ENCODE results near the gene SLC41A3. TPM values are rescaled to one million over a fixed set of nuclear protein-coding genes. Genes with fewer than 3 reads are reported as not detected.
"Not testable (repeated sequence)": the region's sequence is repeated elsewhere in the genome, so short reads cannot be mapped to it uniquely, and the experiment has no call there.

SLC41A3 gene
- total RNA-seq, 1 experiment from 2014 or later: 35.5 TPM

DNA sequence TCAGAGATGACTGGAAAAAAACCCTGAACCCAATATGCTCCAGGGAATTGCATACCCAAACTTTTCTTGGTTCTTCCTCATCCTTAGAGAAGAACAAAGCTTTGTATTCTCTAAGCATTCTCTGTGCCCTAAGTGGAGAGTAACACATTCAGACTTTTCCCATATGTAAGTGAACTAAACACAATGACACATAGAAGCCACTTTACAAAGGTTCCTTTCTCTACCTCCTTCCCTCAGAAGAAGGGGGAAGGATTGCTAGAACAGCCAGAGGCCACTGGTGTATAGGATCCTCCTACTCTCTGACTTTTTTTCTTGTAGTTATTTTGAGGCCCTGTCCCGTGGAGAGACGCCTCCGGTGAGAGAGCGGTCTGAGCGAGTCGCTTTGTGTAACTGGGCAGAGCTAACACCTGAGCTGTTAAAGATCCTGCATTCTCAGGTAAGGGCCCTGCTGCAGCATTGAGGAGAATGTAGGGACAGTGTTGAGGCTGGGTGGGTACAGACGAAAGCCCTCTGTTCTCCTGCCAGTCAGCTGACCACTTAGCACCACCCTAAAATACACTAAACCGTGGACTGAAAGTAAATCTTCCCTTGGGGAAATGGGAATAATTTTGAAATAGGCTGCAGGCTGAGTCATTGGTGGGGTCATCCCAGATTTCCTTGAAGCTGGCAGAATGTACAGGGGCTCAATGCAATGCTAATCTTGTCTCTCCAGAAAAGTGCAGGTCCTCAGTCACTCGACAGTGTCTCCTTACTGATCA, 108.5 kb downstream of the SLC41A3 start:
- WGBS (ENCODE audit: extremely low coverage, insufficient read length, low lambda C conversion rate): no CpG with 5 or more reads among the region's 9 CpGs
- H3K4me1 ChIP-seq (ENCODE audit: insufficient read depth, low read length); H3K4me1 Mint-ChIP-seq; H2BK5ac ChIP-seq (ENCODE audit: insufficient read length, low read length); H2AFZ ChIP-seq (ENCODE audit: low read length); H3K9me3 ChIP-seq (ENCODE audit: control insufficient read depth, low read depth, low read length); DNase-seq; H4K20me1 ChIP-seq (ENCODE audit: control insufficient read depth, insufficient read depth, insufficient read length); H2AK5ac ChIP-seq (ENCODE audit: insufficient read length, low read length); H3K4ac ChIP-seq (ENCODE audit: low read depth, low read length); H2BK15ac ChIP-seq (ENCODE audit: low read depth, low read length); H3K4me3 Mint-ChIP-seq; H4K8ac ChIP-seq (replicated peaks; ENCODE audit: insufficient read length, low read depth, low read length); H3K4me2 ChIP-seq (ENCODE audit: insufficient read depth, insufficient read length, low read length); H3K27ac ChIP-seq (ENCODE audit: insufficient read length, low read depth, low read length); H3K56ac ChIP-seq (ENCODE audit: insufficient read length, low read depth, low read length); H3K27ac Mint-ChIP-seq; H3K9me3 Mint-ChIP-seq; H3K79me1 ChIP-seq (ENCODE audit: insufficient read depth, low read depth, low read length, poor library complexity, severe bottlenecking); H3K23ac ChIP-seq (ENCODE audit: insufficient read length, low read depth, low read length); H2BK120ac ChIP-seq (ENCODE audit: low read depth, low read length, poor library complexity, severe bottlenecking); H2BK20ac ChIP-seq (ENCODE audit: low read depth, low read length, poor library complexity, severe bottlenecking); H3K18ac ChIP-seq (ENCODE audit: insufficient read length, low read depth, low read length); H3K23me2 ChIP-seq (ENCODE audit: insufficient read length, low read depth, low read length, poor library complexity, severe bottlenecking); H4K91ac ChIP-seq (ENCODE audit: insufficient read length, low read depth, low read length); H3K79me2 ChIP-seq (ENCODE audit: insufficient read depth, low read length); H3K9ac ChIP-seq (ENCODE audit: extremely low read depth, insufficient read length, low read length); H3K27me3 ChIP-seq (ENCODE audit: insufficient read depth, low read length); H3K36me3 Mint-ChIP-seq (ENCODE audit: insufficient read depth in 1 of 3, low read depth in 3 of 3); H3K14ac ChIP-seq (ENCODE audit: insufficient read depth, low read length); H2BK12ac ChIP-seq (ENCODE audit: insufficient read length, low read depth, low read length); H4K5ac ChIP-seq (ENCODE audit: insufficient read length, low read depth, low read length); H3T11ph ChIP-seq (ENCODE audit: low read length): not testable (repeated sequence)
- peaks cover 19% of the 10 kb centered on the region for H3K27me3 Mint-ChIP-seq (ENCODE audit: low read depth)
